GM19372 (cell line): ENCODE measurements around the gene MAP2K2.

Experiments
- ATAC-seq: cut with Tn5 transposase; IDR thresholded peaks from one replicate; pipeline ENCODE4 v1.9.1; 2021; ENCODE audit warnings: mild to moderate bottlenecking, low read depth, moderate library complexity; ENCODE audit not compliant: unreplicated experiment

Gene MAP2K2

DNA sequence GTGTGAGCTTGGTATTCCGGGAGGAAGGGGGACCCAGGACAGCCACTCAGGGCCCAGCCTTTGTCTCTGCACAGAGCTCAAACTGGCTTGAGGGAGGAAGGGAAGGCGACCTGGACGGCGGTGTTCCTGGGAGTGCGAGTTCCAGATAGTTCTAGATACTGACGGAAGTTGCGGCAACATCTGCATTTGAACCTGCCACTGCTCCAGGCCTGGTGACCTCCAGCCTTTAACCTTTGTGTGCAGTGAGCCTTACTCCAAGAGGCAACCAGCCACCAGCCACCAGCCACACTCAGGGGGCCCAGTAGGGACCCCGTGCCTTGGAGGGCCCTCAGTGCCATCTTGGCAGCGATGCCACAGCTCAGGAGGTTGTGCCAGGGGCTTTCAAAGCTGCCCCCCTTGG lies 41.8 kb downstream of the MAP2K2 start:
- ATAC-seq = no peak

DNA sequence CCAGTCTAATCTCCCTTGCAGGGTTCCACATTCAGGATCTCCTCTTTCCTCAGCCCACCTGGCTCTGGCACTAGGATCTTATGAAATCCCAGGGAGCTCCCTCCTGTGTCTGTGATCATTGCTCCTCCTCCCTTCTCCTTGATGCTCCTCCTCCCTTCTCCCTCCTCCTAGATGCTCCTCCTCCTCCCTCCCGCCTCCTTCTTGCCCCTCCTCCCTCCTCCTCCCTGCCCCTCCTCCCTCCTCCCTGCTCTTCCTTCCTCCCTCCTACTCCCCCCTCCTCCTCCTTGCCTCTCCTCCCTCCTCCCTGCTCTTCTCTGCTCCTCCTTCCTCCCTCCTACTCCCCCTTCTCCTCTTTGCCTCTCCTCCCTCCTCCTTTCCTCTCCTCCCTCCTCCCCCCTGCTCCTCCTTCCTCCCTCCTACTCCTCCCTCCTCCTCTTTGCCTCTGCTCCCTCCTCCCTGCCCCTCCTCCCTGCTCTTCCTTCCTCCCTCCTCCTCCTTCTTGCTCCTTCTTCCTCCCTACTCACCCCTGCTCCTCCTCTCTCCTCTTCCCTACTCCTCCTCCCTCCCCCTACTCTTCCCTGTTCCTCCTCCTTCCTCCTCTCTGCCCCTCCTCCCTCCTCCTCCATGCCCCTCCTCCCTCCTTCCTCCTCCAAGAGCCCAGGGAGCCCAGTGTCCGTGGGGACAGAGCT lies 42.3 kb downstream of the MAP2K2 start:
- ATAC-seq = no peak

DNA sequence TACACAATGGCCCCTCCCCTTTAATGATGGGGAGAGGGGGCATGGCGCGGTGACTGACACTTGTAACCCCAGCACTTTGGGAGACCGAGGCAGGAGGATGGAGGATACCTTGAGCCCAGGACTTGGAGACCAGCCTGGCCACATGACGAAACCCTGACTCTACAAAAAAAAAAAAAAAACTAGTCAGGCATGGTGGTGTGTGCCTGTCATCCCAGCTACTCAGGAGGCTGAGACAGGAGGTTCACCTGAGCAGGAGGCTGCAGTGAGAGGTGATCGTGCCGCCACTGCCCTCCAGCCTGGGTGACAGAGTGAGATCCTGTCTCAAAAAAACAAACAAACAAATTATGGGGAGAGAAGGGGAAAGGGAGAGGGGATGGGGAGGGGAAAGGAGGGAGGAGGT lies 43.4 kb downstream of the MAP2K2 start:
- ATAC-seq = no peak

DNA sequence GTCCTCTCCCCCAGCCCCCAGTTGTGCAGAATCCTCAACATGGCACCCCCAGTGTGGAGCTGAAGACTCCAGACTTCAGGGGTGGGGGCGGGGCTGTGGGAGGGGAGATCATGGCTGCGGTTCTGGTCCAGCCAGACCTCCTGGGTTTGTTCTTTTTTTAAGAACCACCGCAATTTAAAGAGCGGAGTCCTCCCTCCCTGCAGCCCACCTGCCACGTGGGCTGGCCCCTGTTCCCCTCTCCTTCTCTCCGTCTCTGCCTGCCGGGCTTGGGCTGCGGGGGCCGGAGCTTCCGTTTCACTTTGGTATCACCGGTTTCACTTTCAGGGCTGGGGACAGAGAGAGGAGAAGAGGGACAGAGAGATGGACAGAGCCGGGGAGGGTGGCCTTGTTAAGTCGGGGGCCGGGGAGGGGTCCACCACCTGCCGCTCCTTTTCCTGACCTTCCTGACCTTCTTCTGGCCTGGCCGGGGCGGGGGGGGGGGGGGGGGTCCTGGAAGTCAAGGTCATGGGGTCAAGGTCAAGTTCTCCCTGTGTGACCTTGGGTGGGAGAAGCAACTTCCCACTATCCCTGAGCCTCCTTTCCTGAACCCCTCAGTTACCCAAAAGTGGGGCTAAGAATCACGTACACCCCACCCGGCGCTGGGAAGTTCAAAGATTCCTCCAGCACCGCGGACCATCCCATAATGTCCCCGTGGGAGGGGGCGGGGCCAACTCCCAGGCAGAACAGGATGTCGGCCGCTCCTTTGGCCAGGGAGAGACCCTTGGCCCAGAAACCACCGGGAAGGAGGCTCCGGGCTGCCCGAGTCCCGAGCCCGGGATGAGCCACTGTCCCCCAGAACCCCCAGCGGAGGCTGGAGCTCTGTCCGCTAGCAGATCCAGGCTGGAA lies 45.9 kb downstream of the MAP2K2 start:
- no peak for ATAC-seq

DNA sequence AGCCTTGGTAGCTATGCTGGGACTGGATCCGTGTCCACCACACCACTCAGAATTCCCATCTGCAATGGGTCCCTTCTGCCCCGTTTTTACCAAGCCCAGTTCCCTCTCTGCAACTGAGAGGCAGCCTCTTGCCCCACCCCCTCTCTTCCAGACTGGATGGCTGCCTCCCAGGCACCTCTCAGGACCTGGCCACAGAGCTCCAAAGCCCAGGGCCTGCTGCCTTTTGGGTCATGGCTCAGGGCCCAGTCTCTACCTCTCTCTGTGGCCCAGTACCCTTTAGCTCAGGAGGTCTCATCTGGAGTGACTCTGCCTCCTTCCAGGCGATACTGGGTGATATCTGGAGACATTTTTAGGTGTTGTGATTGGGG lies 46.9 kb downstream of the MAP2K2 start:
- ATAC-seq = no peak

DNA sequence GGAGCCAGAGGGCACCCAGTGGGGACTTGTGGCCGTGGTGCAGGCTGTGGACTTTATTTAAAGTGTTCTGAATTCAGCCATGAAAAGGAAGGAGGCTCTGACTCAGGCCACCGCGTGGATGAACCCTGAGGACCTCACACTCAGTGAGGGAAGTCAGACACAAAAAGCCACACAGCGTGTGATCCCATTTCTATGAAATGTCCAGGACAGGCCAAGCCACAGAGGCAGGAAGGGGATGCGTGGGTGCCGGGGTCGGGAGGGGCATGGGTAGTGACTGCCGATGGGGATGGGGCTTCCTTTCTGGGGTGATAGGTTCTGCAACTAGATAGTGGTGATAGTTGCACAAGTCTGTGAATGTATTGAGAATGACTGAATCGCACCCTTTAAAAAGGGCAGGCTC lies 48.5 kb downstream of the MAP2K2 start:
- no peak for ATAC-seq

DNA sequence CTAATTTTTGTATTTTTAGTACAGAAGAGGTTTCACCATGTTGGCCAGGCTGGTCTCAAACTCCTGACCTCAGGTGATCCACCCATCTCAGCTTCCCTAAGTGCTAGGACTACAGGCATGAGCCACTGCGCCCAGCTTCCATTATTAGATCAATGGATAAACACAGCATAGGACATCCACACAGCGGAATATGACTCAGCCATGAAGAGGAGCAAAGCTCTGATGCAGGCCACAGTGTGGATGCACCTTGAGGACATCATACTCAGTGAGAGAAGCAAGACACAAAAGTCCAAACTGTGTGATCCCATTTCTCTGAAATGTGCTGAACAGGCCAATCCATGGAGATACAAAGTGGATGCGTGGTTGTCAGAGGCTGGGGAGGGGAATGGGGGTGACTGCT lies 52.3 kb downstream of the MAP2K2 start:
- ATAC-seq = no peak

DNA sequence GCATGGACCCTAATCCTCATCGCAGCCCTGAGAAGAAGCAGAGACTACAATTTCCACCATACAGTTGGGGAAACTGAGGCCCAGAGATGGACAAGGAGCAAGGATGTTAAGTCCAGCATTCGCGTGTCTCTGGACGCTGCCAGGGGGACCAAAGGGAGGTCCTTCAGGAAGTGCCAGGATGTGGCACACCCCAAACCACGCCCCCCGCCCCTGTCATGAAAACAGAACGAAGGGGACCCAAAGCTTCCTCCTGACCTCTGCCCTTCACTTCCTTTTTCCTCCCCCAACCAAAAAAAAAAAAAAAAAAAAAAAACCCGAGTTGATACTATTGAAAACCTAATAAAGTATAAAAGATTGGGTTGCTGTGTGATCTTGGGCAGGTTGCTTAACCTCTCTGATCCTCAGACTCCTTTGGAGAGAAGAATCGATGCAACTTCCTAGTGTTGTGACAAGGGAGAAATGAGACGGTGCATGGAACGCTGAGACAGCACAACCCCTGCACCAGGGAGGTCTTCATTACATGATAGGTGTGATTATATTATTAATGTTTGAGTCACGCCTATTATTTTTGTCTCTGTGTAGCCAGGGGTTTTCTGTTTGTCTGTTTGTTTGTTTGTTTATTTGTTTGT lies 54.5 kb downstream of the MAP2K2 start:
- no peak for ATAC-seq

DNA sequence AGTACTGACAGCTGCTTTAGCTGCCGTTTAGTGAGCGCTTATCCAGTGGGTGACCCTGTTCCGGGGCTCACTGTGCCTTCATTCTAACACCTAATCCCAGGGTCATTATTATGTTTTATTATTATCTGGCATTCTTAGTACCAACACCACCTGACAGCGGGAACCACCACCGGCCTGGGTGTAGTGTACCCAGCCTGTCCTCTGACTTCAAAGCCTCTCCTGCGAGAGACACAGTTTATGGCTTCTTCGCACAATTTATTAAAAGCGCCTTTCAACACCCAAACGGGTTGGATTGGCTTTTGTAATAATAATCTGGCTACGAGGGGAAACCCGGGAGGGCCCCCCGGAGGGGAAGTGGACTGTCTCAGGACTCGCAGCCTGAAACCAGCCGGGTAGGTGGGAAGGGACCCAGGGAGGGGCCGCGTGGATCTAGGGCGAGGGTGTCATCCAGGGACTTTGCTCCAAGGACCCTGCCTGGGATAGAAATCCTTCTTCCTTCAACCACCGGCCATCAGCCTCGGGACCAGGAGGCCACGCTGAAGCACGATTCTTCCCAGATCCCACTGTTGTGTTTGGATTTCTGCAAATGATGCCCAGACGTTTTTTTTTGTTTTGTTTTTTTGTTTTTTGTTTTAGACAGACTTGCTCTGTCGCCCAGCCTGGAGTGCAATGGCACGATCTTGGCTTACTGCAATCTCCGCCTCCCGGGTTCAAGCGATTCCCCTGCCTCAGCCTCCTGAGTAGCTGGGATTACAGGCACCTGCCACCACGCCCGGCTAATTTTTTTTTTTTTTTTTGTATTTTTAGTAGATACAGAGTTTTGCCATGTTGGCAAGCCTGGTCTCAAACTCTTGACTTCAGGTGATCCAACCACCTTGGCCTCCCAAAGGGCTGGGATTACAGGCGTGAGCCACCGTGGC lies 55.6 kb downstream of the MAP2K2 start:
- ATAC-seq = no peak

DNA sequence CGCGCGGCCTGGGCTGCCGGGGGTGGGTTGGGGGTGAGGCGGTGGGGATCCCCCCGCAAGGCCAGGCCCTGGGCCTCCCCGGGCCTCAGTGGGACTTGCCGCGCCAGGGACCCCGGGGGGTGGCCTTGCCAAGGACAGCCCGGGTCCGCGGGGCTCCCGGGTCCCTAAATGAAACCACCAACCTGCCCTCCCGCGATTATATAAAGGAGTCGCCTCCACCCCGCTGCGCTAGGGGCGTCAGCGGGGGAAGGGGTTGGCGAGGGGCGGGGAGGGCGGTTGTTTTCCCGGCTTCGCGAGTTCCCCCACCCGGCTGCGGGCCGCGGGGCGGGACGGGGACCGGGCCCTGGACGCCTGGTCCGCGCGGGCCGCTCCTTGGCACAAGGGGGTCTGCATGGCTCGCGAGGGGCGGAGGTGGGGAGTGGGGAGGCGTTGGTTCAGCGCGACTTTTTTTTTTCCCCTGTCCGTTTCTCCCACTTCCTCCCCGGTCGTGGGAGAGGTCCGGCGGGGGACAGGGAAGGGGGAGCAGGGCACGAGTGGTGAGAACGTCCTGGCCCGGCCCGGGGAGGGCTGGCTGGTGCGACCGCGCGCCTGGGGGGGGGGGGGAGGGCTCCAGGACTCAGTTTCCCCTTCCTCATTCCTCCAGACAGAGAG lies 56.4 kb downstream of the MAP2K2 start:
- no peak for ATAC-seq

DNA sequence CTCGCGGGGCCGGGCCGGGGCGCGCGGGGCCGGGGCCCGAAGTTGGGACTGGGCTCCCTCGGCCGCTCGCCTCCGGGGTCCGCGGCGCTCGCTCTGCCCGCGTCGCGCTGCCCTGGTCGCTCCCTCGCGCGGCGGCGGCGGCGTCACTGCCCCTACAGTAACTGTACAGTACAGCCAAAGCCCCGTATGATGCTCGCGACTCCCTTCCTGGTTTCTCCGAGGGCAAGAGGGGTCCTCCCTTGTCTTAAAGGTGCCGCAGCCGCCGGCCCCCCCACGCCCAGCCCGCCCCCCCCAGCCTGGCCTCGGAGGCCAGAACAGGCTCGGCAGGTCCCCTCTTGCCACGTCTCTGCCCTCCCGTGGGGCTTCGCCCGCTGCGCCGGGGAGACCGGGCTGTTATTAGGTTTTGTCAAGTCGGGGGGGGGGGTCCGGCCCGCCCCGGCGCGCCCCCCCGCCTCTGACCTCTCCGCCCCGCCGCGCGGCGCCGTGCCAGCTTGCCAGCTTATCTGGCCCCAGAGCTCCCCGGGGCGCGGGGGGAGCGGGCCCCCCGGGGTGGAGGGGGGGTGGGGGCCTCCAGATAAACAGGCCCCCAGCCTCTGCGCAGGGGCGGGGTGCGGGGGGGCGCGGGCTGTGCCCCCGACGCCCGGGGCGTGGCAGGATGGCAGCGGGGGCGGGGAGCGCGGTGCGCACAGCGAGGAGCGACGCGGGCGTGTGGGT lies 57.1 kb downstream of the MAP2K2 start, which contains the start of gene ZBTB7A:
Gene ZBTB7A, minus strand, starts transcription at position 218 of the 714 bp plus-strand sequence. CDS start 11,667 bp downstream, outside the sequence.
- no peak for ATAC-seq

DNA sequence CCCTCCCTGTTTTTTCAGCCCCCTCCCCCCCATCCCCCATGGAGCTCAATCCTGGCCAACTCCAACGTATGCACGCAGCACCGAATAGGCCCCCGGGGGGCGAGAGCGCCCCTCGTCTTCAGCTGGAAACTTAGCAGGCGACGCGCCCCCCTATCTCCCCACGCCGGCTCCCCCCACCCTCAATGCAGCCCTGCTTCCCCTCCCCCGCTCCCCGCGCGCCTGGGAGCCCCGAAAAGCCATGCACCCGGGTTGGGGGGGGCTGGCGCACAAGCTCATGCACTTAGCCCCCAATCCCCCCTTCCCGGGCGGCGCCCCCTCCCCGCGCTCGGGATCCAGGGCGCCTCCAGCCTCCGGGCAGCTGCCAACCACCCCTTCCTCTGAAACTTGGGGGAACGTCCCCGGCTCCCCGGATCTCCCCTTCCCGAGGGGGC lies 57.7 kb downstream of the MAP2K2 start:
- ATAC-seq = no peak

DNA sequence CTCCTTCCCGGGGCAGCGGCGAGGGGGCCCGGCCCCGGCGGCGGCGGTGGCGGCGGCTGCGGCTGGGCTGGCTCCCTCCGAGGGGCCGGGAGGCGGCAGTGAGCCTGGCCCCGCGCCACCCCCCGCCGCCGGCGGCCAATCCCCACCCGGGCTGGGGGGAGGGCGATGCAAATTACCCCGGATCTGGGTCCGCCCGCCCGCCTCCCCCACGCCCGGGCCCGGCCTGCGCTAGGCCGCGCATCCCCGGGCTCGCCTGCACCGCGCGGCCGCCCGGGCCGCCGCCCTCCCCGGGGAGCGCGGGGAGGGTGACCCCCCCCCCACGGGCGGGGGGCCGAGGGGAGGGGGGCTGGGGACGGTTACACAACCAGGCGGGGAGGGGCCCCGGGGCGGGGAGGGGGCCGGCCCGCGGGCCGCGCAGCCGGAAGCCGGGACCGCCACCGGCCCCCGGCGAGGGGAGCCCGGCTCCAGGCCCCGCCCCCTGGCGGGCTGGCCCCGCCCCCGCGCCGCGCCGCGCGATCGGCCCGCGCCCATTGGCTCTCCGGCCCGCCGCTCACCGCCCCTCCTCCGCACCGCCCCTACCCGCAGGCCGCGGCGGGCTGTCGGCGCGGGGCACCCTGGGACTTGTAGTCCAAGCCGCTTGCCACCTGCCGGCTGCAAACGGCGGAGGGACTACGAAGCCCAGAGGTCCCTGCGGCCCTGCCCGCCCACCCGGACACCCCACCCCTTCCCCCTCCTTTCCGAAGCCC lies 58.3 kb downstream of the MAP2K2 start:
- ATAC-seq = peak; percentile 69

DNA sequence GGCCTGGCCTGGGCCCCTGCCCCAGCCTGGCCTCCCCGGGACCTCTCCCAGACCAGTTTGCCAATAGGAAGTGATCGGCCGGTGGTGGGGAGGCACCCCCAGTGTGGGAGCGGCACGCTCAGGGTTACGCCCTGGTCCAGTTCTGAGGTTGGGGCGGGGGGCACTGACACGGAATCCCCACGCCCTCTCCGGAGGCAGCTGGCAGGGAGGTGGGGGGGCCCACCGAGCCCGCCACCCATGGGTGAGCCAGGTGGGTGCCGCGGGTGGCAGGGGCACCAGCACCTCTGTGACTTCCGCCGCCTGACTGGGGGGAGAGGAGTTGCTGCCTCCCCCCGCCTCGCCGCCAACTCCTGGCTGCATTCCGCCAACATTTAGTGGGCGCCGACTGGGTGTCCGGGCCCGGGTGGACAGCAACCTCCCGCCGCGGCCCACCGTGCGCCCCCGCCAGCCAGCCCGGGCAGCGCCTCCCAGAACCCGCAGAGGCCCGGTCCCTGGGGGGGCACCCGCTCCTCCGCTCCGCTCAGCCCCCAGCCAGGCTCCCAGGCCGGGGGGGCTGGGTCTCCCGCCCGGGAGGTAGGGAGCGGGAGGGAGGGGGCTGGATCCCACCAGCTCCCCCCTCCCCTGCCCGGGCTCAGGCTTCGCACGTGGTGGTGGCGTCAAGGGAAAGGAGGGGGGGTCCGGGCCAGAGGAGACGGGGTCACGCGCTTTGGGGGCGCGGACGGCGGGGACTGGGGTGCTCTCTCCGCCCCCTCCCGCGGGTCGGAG lies 59.2 kb downstream of the MAP2K2 start:
- ATAC-seq = peak; percentile 1

DNA sequence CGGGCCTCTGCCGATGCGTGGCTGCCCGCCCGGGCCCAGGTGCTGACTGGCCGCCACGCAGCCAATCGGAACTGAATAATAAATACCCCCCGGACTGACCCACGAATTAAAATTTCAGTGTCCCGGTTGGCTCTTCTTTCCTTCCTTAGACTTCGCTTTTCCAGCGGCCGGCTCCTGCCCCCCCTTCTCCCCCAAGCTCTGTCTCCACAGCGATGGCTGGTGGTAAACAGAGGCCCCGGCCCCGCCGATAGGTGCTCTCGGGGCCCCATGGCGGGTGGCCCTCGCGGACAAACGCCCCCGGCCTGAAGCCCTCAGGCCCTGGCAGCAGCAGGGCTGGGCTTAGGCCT lies 59.8 kb downstream of the MAP2K2 start:
- ATAC-seq = no peak

DNA sequence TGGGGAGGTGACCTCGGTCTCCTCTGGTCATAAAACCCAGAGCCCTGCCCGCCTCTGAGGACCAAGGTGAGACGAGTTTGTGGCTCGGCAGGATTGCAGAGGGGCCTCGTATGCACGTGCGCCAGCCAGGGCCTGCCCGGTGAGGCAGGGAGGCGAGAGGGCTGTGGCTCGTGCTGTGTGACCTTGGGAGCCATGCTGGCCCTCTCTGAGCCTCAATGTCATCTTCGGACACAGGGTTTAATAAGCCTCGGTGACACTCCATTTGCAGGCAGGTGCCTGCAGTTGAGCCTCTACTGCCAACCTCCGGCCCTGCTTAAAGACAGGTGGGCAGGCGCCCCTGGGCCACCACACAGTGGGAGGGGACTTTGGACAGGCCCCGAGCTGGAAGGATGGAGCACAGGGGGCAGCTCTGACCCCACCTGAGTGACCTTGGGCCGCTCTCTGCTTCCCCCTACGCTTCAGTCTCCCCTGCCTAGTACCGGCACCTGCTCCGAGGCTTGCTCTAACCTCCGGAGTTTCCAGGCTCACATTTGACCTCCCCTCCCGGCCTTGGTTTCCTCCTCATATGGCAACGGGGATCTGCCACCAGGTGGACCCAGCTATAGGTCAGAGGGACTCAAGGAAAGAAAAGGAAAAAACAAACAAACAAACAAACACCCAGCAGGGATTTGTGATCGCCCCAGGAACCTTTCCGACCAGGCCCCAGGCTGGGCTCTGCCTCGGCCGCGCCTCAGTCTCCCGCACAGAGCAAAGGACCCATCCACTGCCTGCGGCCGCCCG lies 60.4 kb downstream of the MAP2K2 start:
- ATAC-seq = no peak
